ENCODE results near the gene ANTXR1. TPM values are rescaled to one million over a fixed set of nuclear protein-coding genes. Genes with fewer than 3 reads are reported as not detected.

The ANTXR1 gene
- total RNA-seq, 4 donors from 2014 or later, result 63.0 to 134 (median 113) TPM

DNA sequence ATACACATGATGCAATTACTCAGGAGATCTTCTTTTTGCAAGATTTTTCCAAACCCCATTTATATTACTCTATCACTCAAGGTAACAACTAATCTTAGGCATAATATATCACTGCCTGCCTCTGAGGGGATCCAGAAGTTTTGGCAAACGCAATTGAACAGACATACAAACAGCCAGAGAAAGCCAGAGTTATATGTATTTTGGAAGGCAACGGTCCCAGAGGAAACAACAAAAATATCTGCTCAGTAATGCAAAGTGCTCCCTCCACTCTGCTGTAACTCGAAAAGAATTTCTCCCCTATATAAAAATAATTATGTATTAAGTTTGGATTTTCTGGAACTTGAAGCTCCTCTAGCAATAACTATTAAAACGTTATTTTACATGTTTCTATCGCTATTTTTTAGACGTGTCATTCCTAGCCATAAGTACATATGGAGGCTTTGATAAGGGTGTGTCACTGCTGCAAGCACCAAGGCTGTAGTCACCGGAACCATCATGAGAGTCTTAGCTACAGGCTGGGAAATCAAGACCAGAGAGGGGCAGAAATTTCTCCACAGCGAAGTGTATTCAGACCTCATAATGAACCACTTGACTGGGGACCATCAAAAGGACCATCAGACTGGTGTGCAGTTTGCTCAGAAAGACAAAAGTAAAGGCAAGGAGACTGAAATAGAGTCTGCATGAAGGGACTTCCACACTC is 42.3 kb upstream of the ANTXR1 start:
- intact Hi-C loops (cut with DNase I; ENCODE audit: low total_unique reads), result no loop called here
- Histone ChIP-seq H3K27ac (no peak overlapping the region), H3K4me3 (no peak overlapping the region)

DNA sequence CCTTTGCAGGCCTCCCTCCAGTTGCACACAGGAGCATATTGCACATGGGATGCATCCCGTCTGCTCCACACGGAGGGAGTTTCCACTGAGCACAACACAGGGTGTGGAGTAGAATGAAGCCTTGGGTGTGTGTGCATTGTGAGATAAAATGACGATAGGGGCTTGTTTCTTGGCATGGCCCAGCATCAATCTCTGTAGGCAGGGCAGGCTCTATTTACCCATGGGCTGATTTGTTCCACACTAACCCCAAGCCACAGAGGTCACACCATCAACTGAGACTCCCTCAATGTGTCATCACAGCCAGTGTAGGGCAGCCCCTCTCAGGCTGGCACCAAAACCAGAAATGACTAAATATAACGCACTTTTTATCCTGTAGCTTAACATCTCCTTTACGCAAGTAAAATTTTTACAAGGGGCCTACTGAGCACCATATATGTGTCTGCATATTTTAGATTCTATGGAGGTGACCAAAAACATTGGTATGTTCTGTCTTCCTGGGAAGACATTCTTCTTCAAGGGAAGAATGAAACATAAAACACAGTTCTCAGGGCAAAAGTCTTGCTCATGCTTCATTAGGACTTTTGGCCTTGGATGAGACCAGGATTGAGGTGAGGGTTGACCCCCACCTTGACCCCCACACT is 41.3 kb upstream of the ANTXR1 start:
- Histone ChIP-seq H3K27me3 (no peaks in the 10 kb centered on the region), H3K4me1 (no peaks in the 10 kb centered on the region), H3K4me3 (no peak overlapping the region), H3K27ac (no peak overlapping the region), H3K36me3 (no peaks in the 10 kb centered on the region), H3K9me3 (no peaks in the 10 kb centered on the region)
- intact Hi-C loops (cut with DNase I; ENCODE audit: low total_unique reads), result no loop called here
- no peak for DNase-seq
- TF ChIP-seq, protein P1, sequence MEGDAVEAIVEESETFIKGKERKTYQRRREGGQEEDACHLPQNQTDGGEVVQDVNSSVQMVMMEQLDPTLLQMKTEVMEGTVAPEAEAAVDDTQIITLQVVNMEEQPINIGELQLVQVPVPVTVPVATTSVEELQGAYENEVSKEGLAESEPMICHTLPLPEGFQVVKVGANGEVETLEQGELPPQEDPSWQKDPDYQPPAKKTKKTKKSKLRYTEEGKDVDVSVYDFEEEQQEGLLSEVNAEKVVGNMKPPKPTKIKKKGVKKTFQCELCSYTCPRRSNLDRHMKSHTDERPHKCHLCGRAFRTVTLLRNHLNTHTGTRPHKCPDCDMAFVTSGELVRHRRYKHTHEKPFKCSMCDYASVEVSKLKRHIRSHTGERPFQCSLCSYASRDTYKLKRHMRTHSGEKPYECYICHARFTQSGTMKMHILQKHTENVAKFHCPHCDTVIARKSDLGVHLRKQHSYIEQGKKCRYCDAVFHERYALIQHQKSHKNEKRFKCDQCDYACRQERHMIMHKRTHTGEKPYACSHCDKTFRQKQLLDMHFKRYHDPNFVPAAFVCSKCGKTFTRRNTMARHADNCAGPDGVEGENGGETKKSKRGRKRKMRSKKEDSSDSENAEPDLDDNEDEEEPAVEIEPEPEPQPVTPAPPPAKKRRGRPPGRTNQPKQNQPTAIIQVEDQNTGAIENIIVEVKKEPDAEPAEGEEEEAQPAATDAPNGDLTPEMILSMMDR (IDR thresholded peaks at IDR 0.05), result no peak
- no peak for TF ChIP-seq POLR2A (IDR thresholded peaks at IDR 0.05)

More for the DNA sequence above, 42.3 kb upstream of the ANTXR1 start:
- DNase-seq, result no peak
- Histone ChIP-seq H3K27me3 (no peaks in the 10 kb centered on the region), H3K36me3 (no peaks in the 10 kb centered on the region), H3K4me1 (no peaks in the 10 kb centered on the region), H3K9me3 (no peaks in the 10 kb centered on the region)
- no peak for TF ChIP-seq POLR2A (IDR thresholded peaks at IDR 0.05)

DNA sequence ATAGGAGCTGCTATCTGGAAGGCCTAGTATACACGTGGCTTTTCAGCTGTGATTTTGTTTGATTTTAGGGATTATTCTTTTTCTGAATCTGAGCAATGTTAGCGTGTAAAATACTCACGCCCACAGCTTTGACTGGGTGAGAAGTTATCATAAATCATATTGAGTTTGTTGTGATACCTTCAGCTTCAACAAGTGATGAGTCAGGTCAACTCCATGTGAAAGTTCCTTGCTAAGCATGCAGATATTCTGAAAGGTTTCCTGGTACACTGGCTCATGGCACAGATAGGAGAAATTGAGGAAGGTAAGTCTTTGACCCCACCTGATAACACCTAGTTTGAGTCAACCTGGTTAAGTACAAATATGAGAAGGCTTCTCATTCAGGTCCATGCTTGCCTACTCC is 38.7 kb upstream of the ANTXR1 start, which contains the start of gene GKN1:
Gene GKN1 (plus strand): TSS at position 386 of the 400 bp plus-strand sequence. CDS start 42 bp downstream, outside the sequence.
- intact Hi-C loops (cut with DNase I; ENCODE audit: low total_unique reads), result no loop called here
- H3K36me3 ChIP-seq, result no peaks in the 10 kb centered on the region
- no peak within 1 kb of the TSS for H3K4me3 ChIP-seq
- H3K9me3 ChIP-seq, result no peaks in the 10 kb centered on the region
- no peak for DNase-seq
- no peaks in the 10 kb centered on the region for H3K27me3 ChIP-seq
- H3K4me1 ChIP-seq, result no peaks in the 10 kb centered on the region
- H3K27ac ChIP-seq, result no peak within 1 kb of the TSS
- TF ChIP-seq, protein P1 (IDR thresholded peaks at IDR 0.05), result no peak
- TF ChIP-seq POLR2A (IDR thresholded peaks at IDR 0.05), result no peak

DNA sequence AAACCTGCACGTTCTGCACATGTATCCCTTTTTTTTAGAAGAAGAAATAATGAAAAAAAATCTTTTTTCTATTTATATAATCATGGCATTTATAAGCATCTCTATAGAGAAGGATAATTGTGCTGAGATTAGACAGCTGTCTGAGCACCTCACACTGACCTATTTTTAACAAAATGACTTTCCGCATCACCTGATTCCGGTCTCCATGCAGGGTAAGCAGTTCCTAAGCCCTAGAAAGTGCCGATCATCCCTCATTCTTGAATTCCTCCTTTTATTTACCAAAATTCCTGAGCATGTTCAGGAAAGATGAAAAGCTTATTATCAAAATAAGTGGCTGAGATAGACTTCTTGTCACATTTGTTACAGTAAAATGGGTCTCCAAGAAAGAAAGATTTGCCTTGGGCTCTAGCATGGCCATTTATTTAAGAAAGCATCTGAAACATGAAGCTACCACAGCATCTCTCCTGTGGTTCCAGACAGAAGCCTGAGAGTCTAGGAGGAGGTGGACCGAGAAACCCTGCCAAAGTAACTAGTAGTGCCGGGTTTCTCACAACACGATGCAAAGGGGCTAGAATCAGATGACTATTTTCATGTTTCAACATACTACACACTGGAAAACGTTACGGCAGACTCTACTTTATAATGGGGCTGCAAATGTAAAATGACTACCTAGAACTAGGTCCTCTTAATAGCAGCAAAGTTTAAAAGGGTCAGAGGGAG is 37.9 kb upstream of the ANTXR1 start:
- intact Hi-C loops (cut with DNase I; ENCODE audit: low total_unique reads), result no loop called here
- H3K9me3 ChIP-seq, result no peaks in the 10 kb centered on the region
- no peak for DNase-seq
- no peaks in the 10 kb centered on the region for H3K4me1 ChIP-seq
- H3K27ac ChIP-seq, result no peak overlapping the region
- TF ChIP-seq, protein P1 (IDR thresholded peaks at IDR 0.05), result no peak
- TF ChIP-seq POLR2A (IDR thresholded peaks at IDR 0.05), result no peak
- H3K36me3 ChIP-seq, result no peaks in the 10 kb centered on the region
- no peak overlapping the region for H3K4me3 ChIP-seq
- no peaks in the 10 kb centered on the region for H3K27me3 ChIP-seq

DNA sequence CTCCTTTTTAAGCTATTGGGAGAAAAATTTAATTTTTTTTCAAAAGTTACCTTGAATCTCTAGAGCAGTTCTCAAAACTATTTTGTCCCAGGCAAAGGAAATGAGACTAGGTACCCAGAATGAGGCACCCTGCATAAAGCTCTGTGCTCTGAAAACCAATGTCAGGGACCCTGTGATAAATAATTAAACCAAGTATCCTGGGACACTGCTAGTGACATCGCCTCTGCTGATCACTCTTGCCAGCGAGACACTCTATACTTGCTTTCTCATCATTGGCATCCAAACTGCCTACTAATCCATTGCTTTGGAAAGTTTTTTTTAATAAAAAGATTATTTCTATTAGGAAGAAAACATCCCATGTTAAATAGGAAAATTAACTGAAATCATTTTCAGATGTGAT is 37.1 kb upstream of the ANTXR1 start:
- DNase-seq, result no peak
- Histone ChIP-seq H3K4me1 (no peaks in the 10 kb centered on the region), H3K9me3 (no peaks in the 10 kb centered on the region), H3K4me3 (no peak overlapping the region), H3K27ac (no peak overlapping the region), H3K36me3 (no peaks in the 10 kb centered on the region), H3K27me3 (no peaks in the 10 kb centered on the region)
- no peak for TF ChIP-seq POLR2A (IDR thresholded peaks at IDR 0.05)
- TF ChIP-seq, protein P1 (IDR thresholded peaks at IDR 0.05), result no peak
- intact Hi-C loops (cut with DNase I; ENCODE audit: low total_unique reads), result no loop called here

Measured in uterus (tissue), 4 donors.